Measurements from ENCODE around the gene XRCC6.

DNA sequence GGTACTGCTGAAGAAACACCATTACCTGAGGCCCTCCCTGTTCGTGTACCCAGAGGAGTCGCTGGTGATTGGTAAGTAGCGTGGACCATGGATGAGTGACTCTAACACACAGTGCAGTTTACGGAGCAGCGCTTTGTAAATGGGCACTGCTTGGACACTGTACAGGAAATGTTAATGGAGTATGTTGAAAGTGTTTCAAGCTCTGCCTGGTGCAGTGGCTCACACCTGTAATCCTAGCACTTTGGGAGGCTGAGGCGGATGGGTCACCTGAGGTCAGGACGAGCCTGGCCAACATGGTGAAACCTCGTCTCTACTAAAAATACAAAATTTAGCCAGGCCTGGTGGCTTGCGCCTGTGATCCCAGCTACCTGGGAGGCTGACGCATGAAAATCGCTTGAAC, 29.7 kb downstream of the XRCC6 start:
- TF ChIP-seq, protein P1, sequence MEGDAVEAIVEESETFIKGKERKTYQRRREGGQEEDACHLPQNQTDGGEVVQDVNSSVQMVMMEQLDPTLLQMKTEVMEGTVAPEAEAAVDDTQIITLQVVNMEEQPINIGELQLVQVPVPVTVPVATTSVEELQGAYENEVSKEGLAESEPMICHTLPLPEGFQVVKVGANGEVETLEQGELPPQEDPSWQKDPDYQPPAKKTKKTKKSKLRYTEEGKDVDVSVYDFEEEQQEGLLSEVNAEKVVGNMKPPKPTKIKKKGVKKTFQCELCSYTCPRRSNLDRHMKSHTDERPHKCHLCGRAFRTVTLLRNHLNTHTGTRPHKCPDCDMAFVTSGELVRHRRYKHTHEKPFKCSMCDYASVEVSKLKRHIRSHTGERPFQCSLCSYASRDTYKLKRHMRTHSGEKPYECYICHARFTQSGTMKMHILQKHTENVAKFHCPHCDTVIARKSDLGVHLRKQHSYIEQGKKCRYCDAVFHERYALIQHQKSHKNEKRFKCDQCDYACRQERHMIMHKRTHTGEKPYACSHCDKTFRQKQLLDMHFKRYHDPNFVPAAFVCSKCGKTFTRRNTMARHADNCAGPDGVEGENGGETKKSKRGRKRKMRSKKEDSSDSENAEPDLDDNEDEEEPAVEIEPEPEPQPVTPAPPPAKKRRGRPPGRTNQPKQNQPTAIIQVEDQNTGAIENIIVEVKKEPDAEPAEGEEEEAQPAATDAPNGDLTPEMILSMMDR (IDR thresholded peaks at IDR 0.05 in 8 of 11, conservative IDR thresholded peaks at IDR 0.05 in 3 of 11) = no peak
- TF ChIP-seq POLR2A (IDR thresholded peaks at IDR 0.05) (no peak), POLR2AphosphoS5 (IDR thresholded peaks at IDR 0.05) (no peak)
